Ureter (tissue), 1 donor: Measurements from ENCODE around the gene CRNKL1. TPM values are rescaled to one million over a fixed set of nuclear protein-coding genes. Genes with fewer than 3 reads are reported as not detected.

ENCODE experiments used
- total RNA-seq: library from RNA; stranded (reverse); gene quantifications from one replicate; pipeline ENCODE4 v1.2.4, GENCODE V29; 2023
- donor health status: DM: yes; HTN: yes; CAD: no.

The CRNKL1 gene
- total RNA-seq, 1 donor from 2014 or later = 18.7 TPM

Other genes starting within 250 kb of the CRNKL1 start
- gene NAA20, start 35.1 kb downstream of the CRNKL1 start, total RNA-seq = 63.4 TPM
- gene CFAP61, start 66 bp upstream of the CRNKL1 start, total RNA-seq = 0.39 TPM